SK-N-SH (cell line): ENCODE data around the gene EIPR1.

Source experiments
- EP300 ChIP-seq, 2 experiments: IDR thresholded peaks; 2 replicates each; pipeline versions ENCODE4 v1.4.0 to v1.6.1; 2012; ENCODE audit warnings: borderline replicate concordance in 1 of 2, low read depth in 1 of 2, low read length in 1 of 2
- RAD21 ChIP-seq: IDR thresholded peaks from 2 replicates; pipeline ENCODE4 v1.6.1; 2012; ENCODE audit warnings: mild to moderate bottlenecking, low read length
- SMC3 ChIP-seq: IDR thresholded peaks from 2 replicates; pipeline ENCODE4 v1.6.1; 2012; ENCODE audit warnings: low read depth, low read length, improper control_type of control experiment
- TAF1 ChIP-seq: IDR thresholded peaks from 2 replicates; pipeline ENCODE4 v1.6.1; 2012; ENCODE audit warnings: low read depth, mild to moderate bottlenecking, low read length, moderate library complexity, borderline replicate concordance
- TF ChIP-seq, protein P1 (sequence below): fragments of 200-600 bp; sonication (generic); IDR thresholded peaks from 2 replicates; pipeline ENCODE4 v1.6.1; 2017; ENCODE audit warnings: antibody characterized with exemption, mild to moderate bottlenecking, moderate library complexity
- TF ChIP-seq, protein P2 (sequence below): IDR thresholded peaks from 2 replicates; pipeline ENCODE4 v1.4.0; 2012; ENCODE audit warnings: low read depth
- TF ChIP-seq, protein P3 (sequence below): IDR thresholded peaks from 2 replicates; pipeline ENCODE4; 2012
- TF ChIP-seq, protein P4 (sequence below): IDR thresholded peaks from 2 replicates; pipeline ENCODE4 v1.4.0; 2012; ENCODE audit warnings: low read depth, borderline replicate concordance
- TF ChIP-seq, protein P5 (sequence below): IDR thresholded peaks from 2 replicates; pipeline ENCODE4 v1.6.1; 2012; ENCODE audit warnings: mild to moderate bottlenecking, low read depth, low read length, moderate library complexity
- TF ChIP-seq, protein P6 (sequence below): fragments of 150-350 bp; IDR thresholded peaks from 2 replicates; pipeline ENCODE4 v1.6.1; 2016; ENCODE audit warnings: mild to moderate bottlenecking, low read depth, low read length

DNA sequence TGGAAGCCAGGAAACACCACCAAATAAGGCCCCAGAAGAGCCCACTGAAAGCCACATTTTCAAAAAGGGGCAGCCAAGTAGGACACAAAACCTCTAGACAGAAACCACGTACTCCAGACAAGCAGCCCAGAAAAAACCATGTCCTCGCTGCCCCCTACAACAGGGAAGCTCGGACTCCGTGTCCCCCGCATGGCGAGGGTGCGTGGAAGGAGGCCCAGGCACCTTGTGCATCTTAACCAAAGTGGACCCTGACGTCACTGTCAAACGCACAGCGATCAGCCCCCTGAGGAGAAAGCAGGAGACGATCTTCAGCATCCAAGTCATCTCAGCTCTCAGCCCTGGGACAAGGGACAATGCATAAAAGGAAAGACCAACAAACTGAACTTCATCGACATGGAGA, 168.4 kb downstream of the EIPR1 start:
- TF ChIP-seq, protein P1, sequence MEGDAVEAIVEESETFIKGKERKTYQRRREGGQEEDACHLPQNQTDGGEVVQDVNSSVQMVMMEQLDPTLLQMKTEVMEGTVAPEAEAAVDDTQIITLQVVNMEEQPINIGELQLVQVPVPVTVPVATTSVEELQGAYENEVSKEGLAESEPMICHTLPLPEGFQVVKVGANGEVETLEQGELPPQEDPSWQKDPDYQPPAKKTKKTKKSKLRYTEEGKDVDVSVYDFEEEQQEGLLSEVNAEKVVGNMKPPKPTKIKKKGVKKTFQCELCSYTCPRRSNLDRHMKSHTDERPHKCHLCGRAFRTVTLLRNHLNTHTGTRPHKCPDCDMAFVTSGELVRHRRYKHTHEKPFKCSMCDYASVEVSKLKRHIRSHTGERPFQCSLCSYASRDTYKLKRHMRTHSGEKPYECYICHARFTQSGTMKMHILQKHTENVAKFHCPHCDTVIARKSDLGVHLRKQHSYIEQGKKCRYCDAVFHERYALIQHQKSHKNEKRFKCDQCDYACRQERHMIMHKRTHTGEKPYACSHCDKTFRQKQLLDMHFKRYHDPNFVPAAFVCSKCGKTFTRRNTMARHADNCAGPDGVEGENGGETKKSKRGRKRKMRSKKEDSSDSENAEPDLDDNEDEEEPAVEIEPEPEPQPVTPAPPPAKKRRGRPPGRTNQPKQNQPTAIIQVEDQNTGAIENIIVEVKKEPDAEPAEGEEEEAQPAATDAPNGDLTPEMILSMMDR: no peak
- TF ChIP-seq EP300 (IDR thresholded peaks at IDR 0.05; ENCODE audit: borderline replicate concordance in 1 of 2, low read depth in 1 of 2, low read length in 1 of 2): no peak
- TF ChIP-seq TAF1: no peak
- TF ChIP-seq, protein P2, sequence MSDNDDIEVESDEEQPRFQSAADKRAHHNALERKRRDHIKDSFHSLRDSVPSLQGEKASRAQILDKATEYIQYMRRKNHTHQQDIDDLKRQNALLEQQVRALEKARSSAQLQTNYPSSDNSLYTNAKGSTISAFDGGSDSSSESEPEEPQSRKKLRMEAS: no peak
- no peak for TF ChIP-seq SMC3
- TF ChIP-seq, protein P3, sequence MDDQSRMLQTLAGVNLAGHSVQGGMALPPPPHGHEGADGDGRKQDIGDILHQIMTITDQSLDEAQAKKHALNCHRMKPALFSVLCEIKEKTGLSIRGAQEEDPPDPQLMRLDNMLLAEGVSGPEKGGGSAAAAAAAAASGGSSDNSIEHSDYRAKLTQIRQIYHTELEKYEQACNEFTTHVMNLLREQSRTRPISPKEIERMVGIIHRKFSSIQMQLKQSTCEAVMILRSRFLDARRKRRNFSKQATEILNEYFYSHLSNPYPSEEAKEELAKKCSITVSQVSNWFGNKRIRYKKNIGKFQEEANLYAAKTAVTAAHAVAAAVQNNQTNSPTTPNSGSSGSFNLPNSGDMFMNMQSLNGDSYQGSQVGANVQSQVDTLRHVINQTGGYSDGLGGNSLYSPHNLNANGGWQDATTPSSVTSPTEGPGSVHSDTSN: no peak
- no peak for TF ChIP-seq RAD21
- TF ChIP-seq, protein P4, sequence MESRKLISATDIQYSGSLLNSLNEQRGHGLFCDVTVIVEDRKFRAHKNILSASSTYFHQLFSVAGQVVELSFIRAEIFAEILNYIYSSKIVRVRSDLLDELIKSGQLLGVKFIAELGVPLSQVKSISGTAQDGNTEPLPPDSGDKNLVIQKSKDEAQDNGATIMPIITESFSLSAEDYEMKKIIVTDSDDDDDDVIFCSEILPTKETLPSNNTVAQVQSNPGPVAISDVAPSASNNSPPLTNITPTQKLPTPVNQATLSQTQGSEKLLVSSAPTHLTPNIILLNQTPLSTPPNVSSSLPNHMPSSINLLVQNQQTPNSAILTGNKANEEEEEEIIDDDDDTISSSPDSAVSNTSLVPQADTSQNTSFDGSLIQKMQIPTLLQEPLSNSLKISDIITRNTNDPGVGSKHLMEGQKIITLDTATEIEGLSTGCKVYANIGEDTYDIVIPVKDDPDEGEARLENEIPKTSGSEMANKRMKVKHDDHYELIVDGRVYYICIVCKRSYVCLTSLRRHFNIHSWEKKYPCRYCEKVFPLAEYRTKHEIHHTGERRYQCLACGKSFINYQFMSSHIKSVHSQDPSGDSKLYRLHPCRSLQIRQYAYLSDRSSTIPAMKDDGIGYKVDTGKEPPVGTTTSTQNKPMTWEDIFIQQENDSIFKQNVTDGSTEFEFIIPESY: no peak
- TF ChIP-seq, protein P5, sequence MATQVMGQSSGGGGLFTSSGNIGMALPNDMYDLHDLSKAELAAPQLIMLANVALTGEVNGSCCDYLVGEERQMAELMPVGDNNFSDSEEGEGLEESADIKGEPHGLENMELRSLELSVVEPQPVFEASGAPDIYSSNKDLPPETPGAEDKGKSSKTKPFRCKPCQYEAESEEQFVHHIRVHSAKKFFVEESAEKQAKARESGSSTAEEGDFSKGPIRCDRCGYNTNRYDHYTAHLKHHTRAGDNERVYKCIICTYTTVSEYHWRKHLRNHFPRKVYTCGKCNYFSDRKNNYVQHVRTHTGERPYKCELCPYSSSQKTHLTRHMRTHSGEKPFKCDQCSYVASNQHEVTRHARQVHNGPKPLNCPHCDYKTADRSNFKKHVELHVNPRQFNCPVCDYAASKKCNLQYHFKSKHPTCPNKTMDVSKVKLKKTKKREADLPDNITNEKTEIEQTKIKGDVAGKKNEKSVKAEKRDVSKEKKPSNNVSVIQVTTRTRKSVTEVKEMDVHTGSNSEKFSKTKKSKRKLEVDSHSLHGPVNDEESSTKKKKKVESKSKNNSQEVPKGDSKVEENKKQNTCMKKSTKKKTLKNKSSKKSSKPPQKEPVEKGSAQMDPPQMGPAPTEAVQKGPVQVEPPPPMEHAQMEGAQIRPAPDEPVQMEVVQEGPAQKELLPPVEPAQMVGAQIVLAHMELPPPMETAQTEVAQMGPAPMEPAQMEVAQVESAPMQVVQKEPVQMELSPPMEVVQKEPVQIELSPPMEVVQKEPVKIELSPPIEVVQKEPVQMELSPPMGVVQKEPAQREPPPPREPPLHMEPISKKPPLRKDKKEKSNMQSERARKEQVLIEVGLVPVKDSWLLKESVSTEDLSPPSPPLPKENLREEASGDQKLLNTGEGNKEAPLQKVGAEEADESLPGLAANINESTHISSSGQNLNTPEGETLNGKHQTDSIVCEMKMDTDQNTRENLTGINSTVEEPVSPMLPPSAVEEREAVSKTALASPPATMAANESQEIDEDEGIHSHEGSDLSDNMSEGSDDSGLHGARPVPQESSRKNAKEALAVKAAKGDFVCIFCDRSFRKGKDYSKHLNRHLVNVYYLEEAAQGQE: no peak
- TF ChIP-seq, protein P6, sequence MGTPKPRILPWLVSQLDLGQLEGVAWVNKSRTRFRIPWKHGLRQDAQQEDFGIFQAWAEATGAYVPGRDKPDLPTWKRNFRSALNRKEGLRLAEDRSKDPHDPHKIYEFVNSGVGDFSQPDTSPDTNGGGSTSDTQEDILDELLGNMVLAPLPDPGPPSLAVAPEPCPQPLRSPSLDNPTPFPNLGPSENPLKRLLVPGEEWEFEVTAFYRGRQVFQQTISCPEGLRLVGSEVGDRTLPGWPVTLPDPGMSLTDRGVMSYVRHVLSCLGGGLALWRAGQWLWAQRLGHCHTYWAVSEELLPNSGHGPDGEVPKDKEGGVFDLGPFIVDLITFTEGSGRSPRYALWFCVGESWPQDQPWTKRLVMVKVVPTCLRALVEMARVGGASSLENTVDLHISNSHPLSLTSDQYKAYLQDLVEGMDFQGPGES: no peak
